HL-60 (cell line): ENCODE data around the gene NANP.

Experiments used
- DNase-seq, 2 experiments: peaks; one replicate each; pipeline ENCODE4 v3.0.0-alpha.2; 2010 to 2020; ENCODE audit warnings: low read depth in 1 of 2, low spot score in 1 of 2
- H3K27ac ChIP-seq: fragments of 250-450 bp; sonication (Bioruptor Pico); replicated peaks from 2 replicates; pipeline ENCODE4 v1.5.1; 2020; ENCODE audit warnings: mild to moderate bottlenecking, moderate library complexity
- H3K27me3 ChIP-seq: fragments of 250-450 bp; sonication (Bioruptor Pico); 2 replicates; pipeline ENCODE4 v1.5.1; 2021; ENCODE audit warnings: mild to moderate bottlenecking, moderate library complexity; ENCODE audit not compliant: insufficient read depth, poor library complexity, severe bottlenecking
- H3K4me3 ChIP-seq: replicated peaks from 2 replicates; pipeline ENCODE4 v1.5.1; 2011; ENCODE audit warnings: mild to moderate bottlenecking, control low read depth, low read length; ENCODE audit not compliant: insufficient read depth
- GABPA ChIP-seq: IDR thresholded peaks from 2 replicates; pipeline ENCODE4 v1.6.1; 2012; ENCODE audit warnings: low read depth
- POLR2AphosphoS5 ChIP-seq: IDR thresholded peaks from 2 replicates; pipeline ENCODE4 v1.6.1; 2012; ENCODE audit warnings: low read depth
- SPI1 ChIP-seq: IDR thresholded peaks from 2 replicates; pipeline ENCODE4 v1.6.1; 2012; ENCODE audit warnings: low read depth, mild to moderate bottlenecking, borderline replicate concordance
- TF ChIP-seq, protein P1 (sequence below): IDR thresholded peaks from 2 replicates; pipeline ENCODE4 v1.6.1; 2012; ENCODE audit warnings: low read depth; ENCODE audit not compliant: insufficient replicate concordance
- TF ChIP-seq, protein P2 (sequence below): IDR thresholded peaks from one replicate; pipeline ENCODE4 v1.5.1; 2011; ENCODE audit warnings: low read length, control low read depth, inconsistent platforms; ENCODE audit not compliant: insufficient read depth

NANP gene

DNA sequence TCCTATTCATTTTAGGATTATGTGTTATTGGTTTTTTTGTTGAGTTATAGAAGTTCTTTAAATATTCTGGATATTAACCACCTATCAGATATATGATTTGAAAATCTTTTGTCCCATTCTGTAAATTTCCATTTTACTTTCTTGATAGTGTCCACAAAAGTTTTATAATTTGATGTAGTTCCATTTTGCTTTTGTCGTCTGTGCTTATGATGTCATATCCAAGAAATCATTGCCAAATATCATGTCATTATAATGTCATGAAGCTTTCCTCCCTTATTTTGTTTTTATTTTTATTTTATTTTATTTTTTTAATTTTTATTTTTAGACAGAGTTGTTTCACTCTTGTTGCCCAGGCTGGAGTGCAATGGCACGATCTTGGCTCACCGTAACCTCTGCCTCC, 21.0 kb upstream of the NANP start:
- H3K27ac ChIP-seq = no peak overlapping the region
- no peak for TF ChIP-seq POLR2AphosphoS5
- TF ChIP-seq, protein P1, sequence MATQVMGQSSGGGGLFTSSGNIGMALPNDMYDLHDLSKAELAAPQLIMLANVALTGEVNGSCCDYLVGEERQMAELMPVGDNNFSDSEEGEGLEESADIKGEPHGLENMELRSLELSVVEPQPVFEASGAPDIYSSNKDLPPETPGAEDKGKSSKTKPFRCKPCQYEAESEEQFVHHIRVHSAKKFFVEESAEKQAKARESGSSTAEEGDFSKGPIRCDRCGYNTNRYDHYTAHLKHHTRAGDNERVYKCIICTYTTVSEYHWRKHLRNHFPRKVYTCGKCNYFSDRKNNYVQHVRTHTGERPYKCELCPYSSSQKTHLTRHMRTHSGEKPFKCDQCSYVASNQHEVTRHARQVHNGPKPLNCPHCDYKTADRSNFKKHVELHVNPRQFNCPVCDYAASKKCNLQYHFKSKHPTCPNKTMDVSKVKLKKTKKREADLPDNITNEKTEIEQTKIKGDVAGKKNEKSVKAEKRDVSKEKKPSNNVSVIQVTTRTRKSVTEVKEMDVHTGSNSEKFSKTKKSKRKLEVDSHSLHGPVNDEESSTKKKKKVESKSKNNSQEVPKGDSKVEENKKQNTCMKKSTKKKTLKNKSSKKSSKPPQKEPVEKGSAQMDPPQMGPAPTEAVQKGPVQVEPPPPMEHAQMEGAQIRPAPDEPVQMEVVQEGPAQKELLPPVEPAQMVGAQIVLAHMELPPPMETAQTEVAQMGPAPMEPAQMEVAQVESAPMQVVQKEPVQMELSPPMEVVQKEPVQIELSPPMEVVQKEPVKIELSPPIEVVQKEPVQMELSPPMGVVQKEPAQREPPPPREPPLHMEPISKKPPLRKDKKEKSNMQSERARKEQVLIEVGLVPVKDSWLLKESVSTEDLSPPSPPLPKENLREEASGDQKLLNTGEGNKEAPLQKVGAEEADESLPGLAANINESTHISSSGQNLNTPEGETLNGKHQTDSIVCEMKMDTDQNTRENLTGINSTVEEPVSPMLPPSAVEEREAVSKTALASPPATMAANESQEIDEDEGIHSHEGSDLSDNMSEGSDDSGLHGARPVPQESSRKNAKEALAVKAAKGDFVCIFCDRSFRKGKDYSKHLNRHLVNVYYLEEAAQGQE = no peak
- H3K27me3 ChIP-seq = no peaks in the 10 kb centered on the region
- no peak overlapping the region for H3K4me3 ChIP-seq
- no peak for DNase-seq

DNA sequence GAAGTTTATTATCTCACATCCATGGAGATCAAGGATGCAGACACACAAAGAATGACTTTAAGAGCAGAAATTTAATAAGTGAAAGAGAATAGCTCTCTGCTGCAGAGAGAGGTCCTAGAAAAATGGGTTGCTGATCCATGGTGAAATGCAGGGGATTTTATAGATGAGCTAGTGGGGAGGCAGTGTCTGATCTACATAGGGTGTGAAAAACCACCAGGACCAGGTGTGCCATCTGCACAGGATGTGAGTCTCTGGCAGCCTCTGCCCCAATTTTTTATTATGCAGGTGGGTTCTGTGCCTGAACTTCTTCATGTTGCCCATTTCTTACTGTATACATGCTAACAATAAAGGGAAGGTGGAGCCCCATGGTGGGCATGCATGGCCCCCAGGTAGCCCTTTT, 19.9 kb upstream of the NANP start:
- Histone ChIP-seq H3K27me3 (no peaks in the 10 kb centered on the region), H3K27ac (no peak overlapping the region), H3K4me3 (no peak overlapping the region)
- TF ChIP-seq, protein P1 = no peak
- TF ChIP-seq SPI1 (no peak), POLR2AphosphoS5 (no peak), GABPA (no peak)
- TF ChIP-seq, protein P2, sequence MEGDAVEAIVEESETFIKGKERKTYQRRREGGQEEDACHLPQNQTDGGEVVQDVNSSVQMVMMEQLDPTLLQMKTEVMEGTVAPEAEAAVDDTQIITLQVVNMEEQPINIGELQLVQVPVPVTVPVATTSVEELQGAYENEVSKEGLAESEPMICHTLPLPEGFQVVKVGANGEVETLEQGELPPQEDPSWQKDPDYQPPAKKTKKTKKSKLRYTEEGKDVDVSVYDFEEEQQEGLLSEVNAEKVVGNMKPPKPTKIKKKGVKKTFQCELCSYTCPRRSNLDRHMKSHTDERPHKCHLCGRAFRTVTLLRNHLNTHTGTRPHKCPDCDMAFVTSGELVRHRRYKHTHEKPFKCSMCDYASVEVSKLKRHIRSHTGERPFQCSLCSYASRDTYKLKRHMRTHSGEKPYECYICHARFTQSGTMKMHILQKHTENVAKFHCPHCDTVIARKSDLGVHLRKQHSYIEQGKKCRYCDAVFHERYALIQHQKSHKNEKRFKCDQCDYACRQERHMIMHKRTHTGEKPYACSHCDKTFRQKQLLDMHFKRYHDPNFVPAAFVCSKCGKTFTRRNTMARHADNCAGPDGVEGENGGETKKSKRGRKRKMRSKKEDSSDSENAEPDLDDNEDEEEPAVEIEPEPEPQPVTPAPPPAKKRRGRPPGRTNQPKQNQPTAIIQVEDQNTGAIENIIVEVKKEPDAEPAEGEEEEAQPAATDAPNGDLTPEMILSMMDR = no peak
- DNase-seq = no peak

DNA sequence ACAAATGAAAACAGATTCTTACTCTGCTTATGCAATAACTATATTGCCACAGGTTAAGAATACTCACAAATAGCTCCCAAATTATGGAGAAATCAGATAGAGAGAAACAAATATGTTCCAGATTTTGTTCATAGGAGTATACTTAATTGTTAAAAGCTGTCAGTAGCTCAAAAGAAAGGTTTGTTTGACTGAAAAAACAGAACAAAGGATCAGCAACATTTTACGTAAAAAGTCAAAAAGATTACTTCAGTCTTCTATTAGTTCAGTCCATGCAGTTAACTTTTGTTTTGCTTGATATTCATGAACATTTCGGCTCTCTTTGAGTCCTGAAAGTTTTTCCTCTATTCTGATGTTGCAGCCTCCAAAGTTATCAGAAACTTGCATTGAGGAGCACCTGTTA, 13.4 kb upstream of the NANP start:
- no peak for DNase-seq
- Histone ChIP-seq H3K27ac (no peak overlapping the region), H3K27me3 (no peaks in the 10 kb centered on the region), H3K4me3 (no peak overlapping the region)
- TF ChIP-seq, protein P2 = no peak
- TF ChIP-seq GABPA = no peak
- TF ChIP-seq SPI1 = no peak
- TF ChIP-seq, protein P1 = no peak
- no peak for TF ChIP-seq POLR2AphosphoS5
